ENCODE data around the gene PHC2.

DNA sequence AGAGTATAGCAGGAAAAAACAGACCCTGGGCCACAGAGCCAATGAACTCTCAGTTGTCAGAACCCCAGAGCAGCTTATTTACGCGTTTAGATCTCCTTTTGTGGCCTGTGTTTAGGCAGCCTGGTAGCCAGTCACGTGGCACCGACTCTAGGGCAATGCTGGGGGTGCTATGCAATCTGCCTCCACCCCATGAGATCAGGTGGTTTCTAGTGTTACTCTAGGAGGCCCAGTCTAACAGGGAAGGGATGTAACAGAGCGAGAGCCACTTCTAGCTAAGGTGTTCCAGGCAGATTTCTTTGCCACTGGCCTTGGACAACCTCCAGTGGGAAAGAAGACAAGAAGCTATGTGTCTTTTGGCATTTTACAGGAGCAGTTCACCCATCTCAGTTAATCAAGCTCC, 98.0 kb downstream of the PHC2 start:
- TF ChIP-seq ZNF143 (CRISPR knock-in tag; IDR thresholded peaks at IDR 0.05) (no peak), SREBF2 (CRISPR knock-in tag; IDR thresholded peaks at IDR 0.05) (no peak), NR2C2 (CRISPR knock-in tag; IDR thresholded peaks at IDR 0.05) (no peak), NR2C2 (tag; IDR thresholded peaks at IDR 0.05) (no peak), NFE2L1 (tag; IDR thresholded peaks at IDR 0.05; ENCODE audit: borderline replicate concordance, low read depth) (no peak), CHD2 (IDR thresholded peaks at IDR 0.05; ENCODE audit: low read depth, low read length) (no peak), KLF10 (CRISPR knock-in tag; IDR thresholded peaks at IDR 0.05) (no peak), JUND (IDR thresholded peaks at IDR 0.05; ENCODE audit: borderline replicate concordance, low read depth, low read length) (no peak), JUND (tag; IDR thresholded peaks at IDR 0.05; ENCODE audit: borderline replicate concordance, low read depth, low read length) (no peak)
- TF ChIP-seq, protein P1, sequence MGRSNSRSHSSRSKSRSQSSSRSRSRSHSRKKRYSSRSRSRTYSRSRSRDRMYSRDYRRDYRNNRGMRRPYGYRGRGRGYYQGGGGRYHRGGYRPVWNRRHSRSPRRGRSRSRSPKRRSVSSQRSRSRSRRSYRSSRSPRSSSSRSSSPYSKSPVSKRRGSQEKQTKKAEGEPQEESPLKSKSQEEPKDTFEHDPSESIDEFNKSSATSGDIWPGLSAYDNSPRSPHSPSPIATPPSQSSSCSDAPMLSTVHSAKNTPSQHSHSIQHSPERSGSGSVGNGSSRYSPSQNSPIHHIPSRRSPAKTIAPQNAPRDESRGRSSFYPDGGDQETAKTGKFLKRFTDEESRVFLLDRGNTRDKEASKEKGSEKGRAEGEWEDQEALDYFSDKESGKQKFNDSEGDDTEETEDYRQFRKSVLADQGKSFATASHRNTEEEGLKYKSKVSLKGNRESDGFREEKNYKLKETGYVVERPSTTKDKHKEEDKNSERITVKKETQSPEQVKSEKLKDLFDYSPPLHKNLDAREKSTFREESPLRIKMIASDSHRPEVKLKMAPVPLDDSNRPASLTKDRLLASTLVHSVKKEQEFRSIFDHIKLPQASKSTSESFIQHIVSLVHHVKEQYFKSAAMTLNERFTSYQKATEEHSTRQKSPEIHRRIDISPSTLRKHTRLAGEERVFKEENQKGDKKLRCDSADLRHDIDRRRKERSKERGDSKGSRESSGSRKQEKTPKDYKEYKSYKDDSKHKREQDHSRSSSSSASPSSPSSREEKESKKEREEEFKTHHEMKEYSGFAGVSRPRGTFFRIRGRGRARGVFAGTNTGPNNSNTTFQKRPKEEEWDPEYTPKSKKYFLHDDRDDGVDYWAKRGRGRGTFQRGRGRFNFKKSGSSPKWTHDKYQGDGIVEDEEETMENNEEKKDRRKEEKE (IDR thresholded peaks at IDR 0.05; ENCODE audit: borderline replicate concordance in 1 of 2, control insufficient read depth in 1 of 2, low read depth in 2 of 2, low read length in 1 of 2): no peak
- TF ChIP-seq, protein P2, sequence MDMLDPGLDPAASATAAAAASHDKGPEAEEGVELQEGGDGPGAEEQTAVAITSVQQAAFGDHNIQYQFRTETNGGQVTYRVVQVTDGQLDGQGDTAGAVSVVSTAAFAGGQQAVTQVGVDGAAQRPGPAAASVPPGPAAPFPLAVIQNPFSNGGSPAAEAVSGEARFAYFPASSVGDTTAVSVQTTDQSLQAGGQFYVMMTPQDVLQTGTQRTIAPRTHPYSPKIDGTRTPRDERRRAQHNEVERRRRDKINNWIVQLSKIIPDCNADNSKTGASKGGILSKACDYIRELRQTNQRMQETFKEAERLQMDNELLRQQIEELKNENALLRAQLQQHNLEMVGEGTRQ (CRISPR knock-in tag; IDR thresholded peaks at IDR 0.05): no peak
- TF ChIP-seq, protein P3, sequence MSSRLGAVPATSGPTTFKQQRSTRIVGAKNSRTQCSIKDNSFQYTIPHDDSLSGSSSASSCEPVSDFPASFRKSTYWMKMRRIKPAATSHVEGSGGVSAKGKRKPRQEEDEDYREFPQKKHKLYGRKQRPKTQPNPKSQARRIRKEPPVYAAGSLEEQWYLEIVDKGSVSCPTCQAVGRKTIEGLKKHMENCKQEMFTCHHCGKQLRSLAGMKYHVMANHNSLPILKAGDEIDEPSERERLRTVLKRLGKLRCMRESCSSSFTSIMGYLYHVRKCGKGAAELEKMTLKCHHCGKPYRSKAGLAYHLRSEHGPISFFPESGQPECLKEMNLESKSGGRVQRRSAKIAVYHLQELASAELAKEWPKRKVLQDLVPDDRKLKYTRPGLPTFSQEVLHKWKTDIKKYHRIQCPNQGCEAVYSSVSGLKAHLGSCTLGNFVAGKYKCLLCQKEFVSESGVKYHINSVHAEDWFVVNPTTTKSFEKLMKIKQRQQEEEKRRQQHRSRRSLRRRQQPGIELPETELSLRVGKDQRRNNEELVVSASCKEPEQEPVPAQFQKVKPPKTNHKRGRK (tag; IDR thresholded peaks at IDR 0.05): no peak
- TF ChIP-seq, protein P4, sequence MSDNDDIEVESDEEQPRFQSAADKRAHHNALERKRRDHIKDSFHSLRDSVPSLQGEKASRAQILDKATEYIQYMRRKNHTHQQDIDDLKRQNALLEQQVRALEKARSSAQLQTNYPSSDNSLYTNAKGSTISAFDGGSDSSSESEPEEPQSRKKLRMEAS (CRISPR knock-in tag; IDR thresholded peaks at IDR 0.05): no peak

Data from K562 (cell line).